Cardiac fibroblast (primary cell): ENCODE data around the gene ANO1.

Experiments used
- DNase-seq, 2 donors: peaks; one replicate each; pipeline versions ENCODE4 v3.0.0 to v3.0.0-alpha.2; 2010; ENCODE audit warnings: low read depth in 2 of 2
- H3K4me3 ChIP-seq, 2 donors: replicated peaks in 1 of 2; 1 replicate in 1 of 2; 2 replicates in 1 of 2; pipeline ENCODE4 v1.5.1; 2011; ENCODE audit warnings: low read depth in 2 of 2, low read length in 2 of 2, mild to moderate bottlenecking in 2 of 2, moderate library complexity in 1 of 2
- TF ChIP-seq, protein P1 (sequence below): IDR thresholded peaks from one replicate; pipeline ENCODE4 v1.5.1; 2011; ENCODE audit warnings: low read depth, mild to moderate bottlenecking, low read length, inconsistent platforms

The ANO1 gene

DNA sequence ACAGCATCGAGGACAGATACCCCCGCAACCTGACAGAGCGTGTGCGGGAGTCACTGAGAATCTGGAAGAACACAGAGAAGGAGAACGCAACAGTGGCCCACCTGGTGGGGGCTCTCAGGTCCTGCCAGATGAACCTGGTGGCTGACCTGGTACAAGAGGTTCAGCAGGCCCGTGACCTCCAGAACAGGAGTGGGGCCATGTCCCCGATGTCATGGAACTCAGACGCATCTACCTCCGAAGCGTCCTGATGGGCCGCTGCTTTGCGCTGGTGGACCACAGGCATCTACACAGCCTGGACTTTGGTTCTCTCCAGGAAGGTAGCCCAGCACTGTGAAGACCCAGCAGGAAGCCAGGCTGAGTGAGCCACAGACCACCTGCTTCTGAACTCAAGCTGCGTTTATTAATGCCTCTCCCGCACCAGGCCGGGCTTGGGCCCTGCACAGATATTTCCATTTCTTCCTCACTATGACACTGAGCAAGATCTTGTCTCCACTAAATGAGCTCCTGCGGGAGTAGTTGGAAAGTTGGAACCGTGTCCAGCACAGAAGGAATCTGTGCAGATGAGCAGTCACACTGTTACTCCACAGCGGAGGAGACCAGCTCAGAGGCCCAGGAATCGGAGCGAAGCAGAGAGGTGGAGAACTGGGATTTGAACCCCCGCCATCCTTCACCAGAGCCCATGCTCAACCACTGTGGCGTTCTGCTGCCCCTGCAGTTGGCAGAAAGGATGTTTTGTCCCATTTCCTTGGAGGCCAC lies 128.3 kb downstream of the ANO1 start:
- no peak overlapping the region for H3K4me3 ChIP-seq
- TF ChIP-seq, protein P1, sequence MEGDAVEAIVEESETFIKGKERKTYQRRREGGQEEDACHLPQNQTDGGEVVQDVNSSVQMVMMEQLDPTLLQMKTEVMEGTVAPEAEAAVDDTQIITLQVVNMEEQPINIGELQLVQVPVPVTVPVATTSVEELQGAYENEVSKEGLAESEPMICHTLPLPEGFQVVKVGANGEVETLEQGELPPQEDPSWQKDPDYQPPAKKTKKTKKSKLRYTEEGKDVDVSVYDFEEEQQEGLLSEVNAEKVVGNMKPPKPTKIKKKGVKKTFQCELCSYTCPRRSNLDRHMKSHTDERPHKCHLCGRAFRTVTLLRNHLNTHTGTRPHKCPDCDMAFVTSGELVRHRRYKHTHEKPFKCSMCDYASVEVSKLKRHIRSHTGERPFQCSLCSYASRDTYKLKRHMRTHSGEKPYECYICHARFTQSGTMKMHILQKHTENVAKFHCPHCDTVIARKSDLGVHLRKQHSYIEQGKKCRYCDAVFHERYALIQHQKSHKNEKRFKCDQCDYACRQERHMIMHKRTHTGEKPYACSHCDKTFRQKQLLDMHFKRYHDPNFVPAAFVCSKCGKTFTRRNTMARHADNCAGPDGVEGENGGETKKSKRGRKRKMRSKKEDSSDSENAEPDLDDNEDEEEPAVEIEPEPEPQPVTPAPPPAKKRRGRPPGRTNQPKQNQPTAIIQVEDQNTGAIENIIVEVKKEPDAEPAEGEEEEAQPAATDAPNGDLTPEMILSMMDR = no peak
- DNase-seq = no peak

DNA sequence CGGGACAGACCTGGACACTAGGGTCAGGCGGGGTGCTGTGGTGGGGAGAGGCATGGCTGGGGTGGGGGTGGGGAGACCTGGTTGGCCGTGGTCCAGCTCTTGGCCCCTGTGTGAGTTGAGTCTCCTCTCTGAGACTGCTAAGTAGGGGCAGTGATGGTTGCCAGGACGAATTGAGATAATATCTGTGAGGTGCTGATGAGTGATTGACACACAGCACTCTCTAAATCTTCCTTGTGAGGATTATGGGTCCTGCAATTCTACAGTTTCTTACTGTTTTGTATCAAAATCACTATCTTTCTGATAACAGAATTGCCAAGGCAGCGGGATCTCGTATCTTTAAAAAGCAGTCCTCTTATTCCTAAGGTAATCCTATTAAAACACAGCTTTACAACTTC lies 128.9 kb downstream of the ANO1 start:
- DNase-seq = no peak
- H3K4me3 ChIP-seq = no peak overlapping the region
- TF ChIP-seq, protein P1 = no peak

DNA sequence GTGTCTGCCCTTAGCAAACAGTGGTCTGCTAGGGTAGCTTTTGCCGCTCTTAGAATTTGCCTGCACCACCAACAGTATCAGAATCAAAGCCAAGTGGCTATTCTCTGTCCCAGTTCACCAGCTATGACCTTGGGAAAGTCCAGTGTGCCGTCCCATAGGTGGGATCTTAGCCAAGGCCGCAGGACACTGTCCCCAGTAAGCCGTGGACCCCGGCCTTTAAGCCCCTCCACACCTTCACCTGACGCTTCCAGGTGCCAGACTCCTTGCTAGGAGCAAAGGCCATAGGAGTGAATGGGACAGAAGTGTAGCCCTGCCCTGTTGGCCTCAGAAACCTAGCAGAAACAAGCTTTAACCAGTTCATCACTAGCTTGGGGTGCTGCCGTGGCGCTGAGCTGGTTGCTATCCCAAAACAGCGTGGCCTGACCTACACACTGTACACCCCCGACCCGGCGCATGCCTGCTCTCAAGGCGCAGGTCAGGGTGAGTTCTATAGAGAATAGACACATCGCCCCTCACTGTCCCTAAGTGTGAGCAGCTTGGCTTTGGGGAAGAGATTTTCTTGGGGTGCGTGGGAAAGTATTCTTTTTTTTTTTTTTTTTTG lies 129.5 kb downstream of the ANO1 start:
- no peak overlapping the region for H3K4me3 ChIP-seq
- TF ChIP-seq, protein P1 = no peak
- no peak for DNase-seq

DNA sequence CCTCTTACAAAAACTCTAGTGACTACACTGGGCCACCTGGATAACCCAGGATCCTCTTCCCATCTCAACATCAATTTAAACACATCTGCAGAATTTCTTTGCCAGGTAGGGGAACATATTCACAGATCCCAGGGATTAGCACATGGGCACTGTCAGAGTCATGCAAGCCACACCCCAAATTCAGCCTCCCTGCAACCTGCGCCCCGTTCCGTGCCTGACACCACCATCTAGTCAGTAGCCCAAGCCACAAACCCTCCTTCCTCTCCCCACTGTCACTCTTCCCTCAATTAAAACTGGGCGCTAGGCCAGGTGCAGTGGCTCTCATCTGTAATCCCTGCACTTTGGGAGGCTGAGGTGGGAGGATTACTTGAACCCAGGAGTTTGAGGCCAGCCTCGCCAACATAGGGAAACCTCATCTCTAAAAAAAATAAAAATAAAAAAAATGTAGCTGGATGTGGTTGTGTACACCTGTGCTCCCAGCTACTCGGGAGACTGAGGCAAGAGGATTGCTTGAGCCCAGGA lies 131.3 kb downstream of the ANO1 start:
- no peak overlapping the region for H3K4me3 ChIP-seq
- DNase-seq = no peak
- TF ChIP-seq, protein P1 = no peak

DNA sequence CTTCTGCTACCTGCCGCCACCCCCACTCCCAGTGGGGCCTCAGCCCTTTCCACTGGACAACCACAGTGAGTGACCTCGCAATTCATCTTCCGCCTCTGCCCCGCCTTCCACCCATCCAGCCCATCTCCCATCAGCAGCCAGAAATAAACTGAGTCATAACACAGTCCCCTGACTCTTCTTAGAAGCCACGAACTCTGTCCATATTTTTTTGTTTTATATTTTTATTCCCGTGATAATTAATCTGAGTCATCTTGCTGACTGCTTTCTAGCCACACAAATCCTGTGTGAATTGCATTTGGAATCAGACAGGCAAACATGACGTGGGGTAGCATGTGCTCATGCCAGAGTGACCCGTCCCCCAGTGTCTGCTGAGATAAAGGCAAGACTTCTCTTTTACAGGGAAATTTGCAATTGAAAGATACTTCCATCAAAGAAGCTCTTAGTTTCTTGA lies 132.0 kb downstream of the ANO1 start:
- TF ChIP-seq, protein P1 = no peak
- DNase-seq = peak; percentile 81 to 91

DNA sequence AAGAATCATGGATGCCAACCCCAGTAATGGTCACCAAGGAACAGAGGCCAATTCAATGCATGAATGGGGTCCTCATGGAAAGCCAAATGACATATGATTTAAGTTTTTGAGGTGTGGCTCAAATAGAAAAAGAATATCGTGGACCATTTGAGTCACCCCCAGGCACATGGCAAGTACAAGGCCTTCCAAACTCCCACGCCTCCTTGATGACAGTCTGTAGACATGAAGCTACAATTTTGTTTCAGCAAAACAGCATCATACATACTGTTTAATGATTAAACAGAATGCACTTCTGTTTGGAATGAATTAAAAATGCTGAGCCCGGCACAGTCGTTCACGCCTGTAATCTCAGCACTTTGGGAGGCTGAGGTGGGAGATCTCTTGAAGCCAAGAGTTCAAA lies 132.4 kb downstream of the ANO1 start:
- DNase-seq = peak in 1 of 2 donors; percentile 51
- TF ChIP-seq, protein P1 = no peak
- H3K4me3 ChIP-seq = no peak overlapping the region

More for the DNA sequence above, 132.0 kb downstream of the ANO1 start:
- H3K4me3 ChIP-seq = no peak overlapping the region
